Activated gamma-delta T cell treated with anti-CD3 and anti-CD28 coated beads, Interleukin-2, amount 50 U/mL, for 16 hours (primary cell): ENCODE results near the gene TXNDC12.

Experiments
- DNase-seq: peaks from one replicate; pipeline ENCODE4 v3.0.0-alpha.2; 2020; ENCODE audit warnings: low read depth

Gene TXNDC12

DNA sequence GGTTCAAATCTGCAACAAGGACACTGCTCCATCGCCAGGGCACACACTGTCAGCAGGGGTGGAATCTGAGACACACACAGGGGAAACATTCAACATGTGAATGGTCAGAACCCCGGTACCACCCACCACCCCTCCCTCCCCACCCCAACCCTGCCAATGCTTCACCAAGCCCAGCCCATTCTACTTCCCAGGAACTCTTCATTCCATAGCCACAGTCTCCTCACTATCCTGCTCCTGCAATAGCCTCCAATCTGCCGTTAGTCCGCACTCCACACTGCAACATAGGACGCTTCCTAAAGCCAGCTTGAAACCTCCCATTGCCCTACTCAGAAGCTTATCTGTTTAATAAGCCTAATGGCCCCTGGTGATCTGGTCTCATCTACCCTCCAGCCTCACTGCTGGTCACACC is 57.0 kb downstream of the TXNDC12 start:
- no peak for DNase-seq

DNA sequence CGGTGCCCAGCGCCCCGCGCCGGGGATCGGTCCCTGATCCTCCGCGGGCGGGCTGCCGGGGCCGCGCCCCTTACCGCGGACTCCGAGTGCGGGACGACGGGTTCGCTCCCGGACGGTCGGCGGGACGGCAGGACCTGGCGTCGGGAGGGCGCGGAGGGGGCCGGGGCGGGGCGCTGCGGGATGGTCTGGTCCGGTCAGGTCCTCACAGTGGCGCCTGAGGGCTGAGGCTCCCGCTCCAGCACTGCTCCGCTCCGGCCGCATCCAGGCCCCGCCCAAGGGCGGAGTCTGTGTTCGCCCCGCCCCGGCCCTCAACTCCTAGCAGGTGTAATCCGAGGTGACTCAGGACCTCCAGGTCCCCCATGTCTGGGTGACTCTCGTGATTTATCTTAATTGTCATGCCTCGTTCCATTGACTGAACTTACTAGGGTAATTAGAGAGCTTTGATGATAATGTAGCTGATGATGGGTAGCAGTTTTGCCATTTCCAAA is 64.5 kb downstream of the TXNDC12 start, which contains the start of gene RAB3B:
Gene RAB3B, minus strand, starts transcription at position 223 of the 488 bp plus-strand sequence. CDS start 13,583 bp downstream, outside the sequence.
- peak; percentile 71 for DNase-seq

DNA sequence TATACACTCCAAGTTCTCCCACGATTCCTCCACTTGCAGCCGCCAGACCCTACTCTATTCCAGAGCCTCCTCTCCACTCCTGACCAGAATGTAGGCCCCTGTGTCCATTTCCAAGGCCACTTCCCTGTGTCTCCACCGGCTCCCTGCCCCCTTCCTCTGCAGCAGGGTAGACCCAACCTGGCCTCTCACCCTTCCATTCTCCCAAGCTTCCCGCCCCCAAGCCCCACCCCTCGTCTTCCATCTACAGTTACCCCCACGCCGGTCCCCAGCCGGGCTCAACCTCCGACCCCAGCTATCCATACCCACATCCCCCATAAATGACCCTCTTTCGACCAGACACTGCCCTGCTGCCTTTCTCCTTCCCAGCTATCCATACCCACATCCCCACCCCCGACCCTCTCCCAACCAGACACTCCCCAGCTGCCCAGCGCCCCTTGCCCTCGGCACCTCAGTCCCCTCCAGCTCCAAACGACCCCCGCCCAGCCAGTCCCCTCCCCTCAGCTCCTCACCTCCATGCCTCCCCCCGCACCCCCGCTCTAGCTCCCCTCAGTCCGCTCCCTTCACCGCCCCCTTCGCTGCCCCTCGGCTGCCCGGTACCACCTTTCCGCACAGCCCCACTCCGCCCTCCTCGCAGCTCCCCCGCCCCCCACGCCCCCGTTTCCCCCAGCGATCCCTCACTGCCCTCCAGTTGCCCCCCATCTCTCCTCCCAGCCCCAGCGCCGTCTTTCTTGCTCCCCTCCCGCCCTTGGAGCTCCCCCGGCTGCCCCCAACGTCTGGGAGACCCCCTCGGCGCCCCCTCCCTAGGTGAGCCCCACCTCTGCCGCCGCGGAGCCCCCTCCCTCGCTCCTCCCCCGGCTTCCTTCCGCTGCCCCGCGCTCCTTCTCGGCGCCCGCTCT is 65.2 kb downstream of the TXNDC12 start:
- DNase-seq: no peak

DNA sequence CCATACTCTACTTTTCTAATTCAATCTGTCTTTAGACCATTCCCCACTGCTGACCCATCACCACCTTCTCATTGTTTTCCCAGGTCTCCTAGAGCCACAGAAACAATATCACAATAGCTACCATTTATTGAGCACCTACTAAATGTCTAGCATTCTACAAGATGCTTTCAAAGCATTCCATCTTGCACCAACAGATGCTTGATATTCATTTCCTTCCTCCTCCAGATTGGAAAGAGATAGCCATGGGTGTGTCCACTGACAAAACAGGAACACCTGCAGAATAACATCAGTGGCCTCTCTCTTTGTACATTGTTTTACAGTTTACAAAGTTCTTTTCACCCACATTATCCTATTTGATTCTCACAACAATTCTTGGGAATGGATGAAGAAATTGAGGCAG is 66.7 kb downstream of the TXNDC12 start:
- no peak for DNase-seq

DNA sequence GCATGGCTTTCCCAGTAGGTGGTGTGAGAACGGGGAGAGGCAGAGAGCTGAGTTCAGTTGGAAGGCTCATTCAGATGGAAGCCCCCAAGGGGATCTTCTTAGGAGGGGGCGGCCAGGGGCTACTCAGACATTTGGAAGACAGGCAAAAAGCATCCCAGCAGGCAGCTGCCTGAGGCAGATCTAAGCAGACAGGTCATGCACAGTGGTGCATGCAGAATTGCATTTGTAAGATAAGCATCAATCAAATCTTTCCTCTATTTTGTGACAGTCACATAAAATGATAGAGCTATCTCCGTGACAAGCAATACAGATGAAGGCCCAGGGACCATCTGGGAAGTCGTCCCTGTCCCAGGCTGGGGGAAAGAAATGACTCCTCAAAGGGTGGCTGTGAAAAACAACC is 68.3 kb downstream of the TXNDC12 start:
- DNase-seq: no peak

DNA sequence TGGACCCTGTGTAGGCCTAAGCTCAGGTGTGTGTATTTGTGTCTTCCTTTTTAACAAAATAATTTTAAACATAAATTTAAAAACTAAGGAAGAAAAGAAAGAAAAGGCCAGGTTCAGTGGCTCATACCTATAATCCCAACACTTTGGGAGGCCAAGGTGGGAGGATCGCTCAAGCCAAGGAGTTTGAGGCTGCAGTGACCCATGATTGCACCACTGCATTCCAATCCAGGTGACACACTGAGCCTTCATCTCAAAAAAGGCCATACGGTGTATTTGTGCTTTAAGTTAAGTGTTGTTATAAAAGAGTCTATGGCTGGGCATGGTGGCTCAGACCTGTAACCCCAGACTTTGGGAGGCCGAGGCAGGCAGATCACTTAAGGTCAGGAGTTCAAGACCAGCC is 72.8 kb downstream of the TXNDC12 start:
- DNase-seq: no peak

DNA sequence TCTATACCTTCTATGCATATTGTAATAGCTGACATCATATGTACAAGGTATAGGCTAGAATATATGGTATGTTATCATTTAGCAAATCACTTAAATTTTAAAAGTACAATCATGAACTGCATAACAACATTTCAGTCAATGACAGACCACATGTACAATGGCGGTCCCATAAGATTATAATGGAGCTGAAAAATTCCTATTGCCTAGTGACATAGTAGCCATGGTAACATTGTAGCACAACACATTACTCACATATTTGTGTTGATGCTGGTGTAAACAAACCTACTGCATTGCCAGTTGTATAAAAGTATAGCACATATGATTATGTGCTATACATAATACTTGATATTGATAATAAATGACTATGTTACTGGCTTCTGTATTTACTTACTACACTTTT is 73.4 kb downstream of the TXNDC12 start:
- DNase-seq: no peak

DNA sequence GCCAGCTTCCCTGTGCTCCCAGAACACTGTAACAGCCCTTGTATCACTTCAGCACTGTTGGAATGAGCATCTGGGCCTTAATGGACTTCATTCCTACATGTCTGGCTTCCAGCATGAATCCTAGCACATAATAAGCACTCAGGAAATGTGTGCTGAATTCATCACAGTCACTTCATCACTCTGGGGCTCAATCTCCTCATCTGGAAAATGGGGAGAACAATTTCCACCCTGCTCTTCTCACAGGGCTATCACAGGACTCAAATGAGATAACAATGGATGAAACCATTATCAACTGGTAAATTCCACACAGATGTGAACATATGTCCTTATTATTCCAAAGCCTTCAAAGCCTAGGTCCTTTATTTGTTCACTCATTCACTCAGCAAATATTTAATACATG is 76.9 kb downstream of the TXNDC12 start:
- DNase-seq: no peak

DNA sequence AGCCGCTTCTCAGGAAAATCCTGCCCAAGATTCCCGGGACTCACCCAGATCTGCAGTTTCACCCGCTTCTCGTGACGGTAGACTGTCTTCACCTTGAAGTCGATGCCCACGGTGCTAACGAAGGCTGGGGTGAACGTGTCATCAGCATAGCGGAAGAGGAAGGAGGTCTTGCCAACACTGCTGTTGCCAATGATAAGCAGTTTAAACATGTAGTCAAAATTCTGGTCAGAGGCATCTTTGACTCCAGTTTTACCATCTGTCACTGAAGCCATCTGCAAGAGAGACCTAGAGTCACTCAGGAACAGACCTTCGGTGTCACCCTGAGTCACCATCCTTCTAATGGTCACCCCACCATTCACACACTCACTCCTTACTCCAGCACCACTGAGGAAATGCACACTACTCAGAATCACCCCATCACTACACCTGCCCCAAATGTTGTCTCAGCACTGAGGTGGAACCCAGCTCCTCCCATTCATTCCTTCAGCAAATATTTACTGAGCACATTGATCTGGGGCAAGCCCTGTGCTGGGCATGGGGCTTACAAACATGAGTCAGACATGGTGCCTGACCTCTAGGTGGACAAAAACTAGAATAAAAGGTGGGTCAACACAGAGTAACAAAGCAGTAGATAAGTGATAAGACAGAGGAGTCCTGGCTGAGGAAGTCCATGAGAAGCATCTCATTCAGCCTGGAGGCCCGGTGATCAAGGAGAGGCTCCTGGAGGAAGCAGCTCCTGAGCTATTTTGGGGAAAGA is 78.0 kb downstream of the TXNDC12 start:
- DNase-seq: no peak

DNA sequence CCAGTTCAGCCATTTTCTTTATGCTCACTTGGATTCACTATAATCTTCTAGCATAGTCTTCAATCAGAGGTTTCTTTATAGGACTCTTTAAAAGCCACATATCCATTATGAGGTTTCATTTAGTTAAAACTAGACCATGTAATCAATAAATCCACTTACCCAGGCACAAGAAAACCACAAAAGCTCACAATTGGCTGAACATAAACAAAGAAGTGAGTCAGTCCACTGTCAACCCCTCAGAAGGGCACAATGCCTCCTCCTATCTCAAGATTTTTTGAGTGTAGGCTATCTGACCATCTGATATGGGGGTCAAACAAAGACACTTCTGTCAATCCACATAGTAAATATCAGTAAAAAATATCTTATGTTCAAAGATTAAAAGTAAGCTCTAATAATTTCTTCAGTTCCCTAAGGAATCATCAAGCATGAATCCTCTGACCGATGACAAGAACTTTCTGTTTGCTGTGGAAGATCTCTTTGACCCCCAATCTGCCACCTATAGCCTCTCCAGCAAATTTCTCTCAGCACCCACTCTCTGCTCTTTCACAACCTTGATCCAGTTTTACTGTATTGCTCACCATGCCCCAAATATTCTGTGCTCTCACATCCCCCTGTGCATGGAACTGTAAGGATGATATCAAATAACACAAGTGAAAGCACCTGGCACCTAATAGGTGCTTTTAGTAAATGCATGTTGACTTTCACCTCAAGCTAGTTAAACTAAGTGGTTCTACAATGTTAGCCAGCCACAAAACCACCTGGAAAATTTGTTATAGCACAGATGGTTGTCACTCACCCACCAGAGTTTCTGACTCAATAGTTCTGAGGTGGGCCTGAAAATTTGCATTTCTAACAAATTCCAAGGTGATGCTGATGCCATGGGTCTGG is 81.2 kb downstream of the TXNDC12 start:
- DNase-seq: no peak
